ENCODE data around the gene LRRC74B.

Gene LRRC74B

DNA sequence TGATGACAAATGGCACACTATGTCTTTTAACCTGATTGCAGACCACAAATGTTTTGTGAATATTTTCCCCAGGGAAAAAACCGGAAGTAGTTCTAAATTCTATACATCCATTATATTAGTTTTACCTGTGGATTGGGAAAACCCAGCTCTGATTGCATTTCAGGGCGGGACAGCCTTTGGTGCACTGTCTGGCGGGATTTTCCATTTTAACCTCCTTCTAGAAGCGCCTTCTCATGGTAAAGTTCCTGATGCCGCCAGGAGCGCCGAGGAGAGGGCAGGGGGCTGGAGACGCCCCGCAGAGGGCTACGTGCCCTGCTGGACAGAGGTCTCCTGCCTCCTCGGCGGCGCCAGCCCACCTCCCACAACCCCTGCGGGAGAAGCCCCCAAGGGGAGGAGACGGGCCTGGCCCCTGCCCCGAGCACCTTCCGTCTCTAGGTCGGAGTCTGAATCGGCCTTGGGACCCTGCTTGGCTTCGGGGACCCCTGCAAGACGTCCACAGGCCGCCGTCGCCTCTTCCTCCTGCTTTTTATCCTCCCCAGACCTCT is 32.0 kb upstream of the LRRC74B start:
- in situ Hi-C loops (cut with MboI; ENCODE audit: low sequenced_read_pairs) = no loop called here

DNA sequence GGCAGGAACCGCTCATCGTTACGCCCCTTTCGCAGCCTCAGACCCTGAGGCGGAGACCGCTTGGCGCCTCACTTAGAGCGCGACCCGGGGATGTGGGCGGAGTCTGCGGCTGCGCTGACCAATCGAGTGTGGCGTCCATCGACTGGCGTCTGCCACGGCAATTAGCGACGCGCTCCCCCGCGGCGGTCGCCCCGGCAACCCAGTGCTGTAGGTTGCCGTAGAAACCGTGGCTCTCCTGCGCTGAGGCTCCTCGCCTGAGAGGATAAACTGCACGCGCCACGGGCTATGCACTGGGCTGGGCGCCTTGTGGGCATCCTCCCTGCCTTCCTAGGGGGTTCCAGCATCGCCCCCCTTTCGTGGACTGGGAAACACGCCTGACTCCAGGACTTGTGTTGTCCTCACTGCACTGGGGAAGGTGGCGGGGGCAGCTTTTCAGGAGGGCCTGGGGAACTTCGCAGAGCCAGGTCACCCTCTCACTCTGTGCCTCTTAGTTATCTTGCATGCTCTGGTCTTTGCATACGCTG is 31.5 kb upstream of the LRRC74B start:
- in situ Hi-C loops (cut with MboI; ENCODE audit: low sequenced_read_pairs) = no loop called here

DNA sequence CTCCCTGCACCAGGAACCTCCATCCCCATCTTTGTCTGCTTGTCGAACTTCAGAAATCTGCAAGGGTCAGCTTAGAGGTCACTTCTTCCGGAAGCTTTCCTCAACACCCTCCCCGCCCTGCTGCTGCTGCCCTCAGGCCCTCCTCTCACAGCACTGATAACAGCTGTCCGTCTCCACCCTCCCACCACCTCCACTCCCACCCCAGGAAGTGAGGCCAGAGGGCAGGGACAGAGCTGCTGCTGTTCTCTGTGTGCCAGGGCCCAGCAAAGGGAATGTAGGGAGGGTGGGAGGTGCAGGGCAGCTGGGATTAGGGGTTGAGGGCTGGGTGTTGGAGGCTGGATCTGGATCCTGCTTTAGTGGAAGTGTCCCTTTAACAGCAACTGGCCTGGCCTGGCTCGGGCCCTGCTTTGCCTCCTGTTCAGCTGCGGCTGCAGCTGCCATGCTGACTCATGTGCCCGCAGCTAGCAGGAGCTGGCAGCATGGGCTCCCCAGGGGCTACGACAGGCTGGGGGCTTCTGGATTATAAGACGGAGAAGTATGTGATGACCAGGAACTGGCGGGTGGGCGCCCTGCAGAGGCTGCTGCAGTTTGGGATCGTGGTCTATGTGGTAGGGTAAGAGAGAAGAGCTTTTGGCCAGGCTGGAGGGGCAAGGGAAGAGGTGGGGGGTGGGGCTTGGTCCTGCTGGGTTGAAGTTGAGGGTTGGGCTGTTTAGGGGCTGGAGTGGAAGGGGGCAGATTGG is 30.9 kb upstream of the LRRC74B start, which contains the start of gene P2RX6:
Gene P2RX6, plus strand, starts transcription at position 440 of the 740 bp plus-strand sequence. Its CDS starts 10 bp downstream, at position 450.
- in situ Hi-C loops (cut with MboI; ENCODE audit: low sequenced_read_pairs) = no loop called here

DNA sequence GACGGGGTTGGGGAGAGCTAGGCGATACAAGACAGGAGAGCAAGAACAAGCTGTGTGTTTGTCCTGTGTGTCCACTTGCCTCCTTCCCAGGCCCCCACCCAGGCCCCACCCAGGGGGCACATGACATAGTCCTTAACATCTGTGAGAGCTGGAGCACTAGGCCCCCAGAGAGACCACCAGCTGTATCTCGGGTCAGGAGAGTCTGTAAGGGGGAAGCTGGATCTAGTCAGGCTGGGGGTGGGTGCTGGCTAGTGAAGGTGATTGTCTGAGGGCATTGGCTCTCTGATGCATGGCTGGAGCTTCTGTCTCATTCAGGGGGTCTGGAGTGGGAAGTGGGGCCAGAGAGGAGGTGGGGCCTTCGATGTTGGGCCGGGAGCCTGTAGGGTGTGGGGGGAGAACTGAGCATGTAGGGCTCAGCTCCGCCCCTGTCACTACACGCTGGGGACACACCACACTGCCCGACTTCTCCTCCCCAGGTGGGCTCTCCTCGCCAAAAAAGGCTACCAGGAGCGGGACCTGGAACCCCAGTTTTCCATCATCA is 30.2 kb upstream of the LRRC74B start:
- in situ Hi-C loops (cut with MboI; ENCODE audit: low sequenced_read_pairs) = no loop called here

DNA sequence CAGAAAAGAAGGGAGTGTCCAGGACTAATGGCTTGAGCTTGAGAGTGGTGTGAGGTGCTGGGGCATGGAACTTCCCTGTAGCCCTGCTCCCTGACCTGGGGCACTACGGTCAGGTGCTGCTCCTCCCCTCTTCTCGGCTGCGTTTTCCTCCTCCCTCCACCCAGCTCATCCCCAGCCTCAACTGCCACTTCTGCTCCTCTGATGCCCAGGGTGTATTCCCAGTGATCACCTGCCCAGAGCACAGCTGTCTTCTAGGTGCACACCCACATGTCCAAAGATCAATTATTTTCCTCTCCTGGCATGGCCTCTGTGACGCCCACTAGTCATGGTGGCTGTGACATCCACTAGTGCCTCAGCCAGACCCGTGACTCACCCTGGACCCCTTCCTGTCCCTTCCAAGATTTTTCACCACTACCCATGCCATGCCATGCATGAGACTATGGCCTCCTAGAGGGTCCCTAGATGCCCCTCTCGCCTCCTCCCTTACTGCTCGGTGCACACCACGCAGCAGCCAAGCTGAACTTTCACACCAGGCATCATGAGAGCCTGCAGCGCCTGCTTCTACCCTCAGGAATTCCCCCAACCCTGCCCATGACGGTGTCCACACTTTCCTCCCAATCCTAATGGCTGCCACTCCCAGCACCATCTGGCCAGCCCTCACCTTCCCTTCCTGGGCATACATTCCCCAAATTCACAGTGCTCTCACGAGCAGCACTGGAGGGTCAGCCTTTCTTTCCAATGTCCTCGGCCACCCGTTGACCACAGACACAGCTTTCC is 28.9 kb upstream of the LRRC74B start:
- in situ Hi-C loops (cut with MboI; ENCODE audit: low sequenced_read_pairs) = no loop called here

DNA sequence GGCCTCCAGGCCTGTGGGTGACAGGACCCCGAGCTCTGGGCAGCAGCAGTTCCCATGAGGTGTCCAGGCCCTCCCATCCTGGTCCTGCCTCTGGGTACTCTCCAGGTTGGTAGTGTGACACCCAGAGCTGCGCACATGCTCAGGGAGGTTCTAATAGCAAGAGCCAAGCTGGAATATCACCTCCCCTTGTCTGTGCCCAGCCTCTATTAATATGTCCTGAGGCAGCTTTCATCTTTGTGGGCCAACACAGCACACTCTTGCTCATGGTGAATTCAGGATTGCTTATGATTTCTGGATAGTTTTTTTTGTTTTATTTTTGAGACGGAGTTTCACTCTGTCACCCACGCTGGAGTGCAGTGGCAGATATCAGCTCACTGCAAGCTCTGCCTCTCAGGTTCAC is 27.4 kb upstream of the LRRC74B start:
- in situ Hi-C loops (cut with MboI; ENCODE audit: low sequenced_read_pairs) = no loop called here

DNA sequence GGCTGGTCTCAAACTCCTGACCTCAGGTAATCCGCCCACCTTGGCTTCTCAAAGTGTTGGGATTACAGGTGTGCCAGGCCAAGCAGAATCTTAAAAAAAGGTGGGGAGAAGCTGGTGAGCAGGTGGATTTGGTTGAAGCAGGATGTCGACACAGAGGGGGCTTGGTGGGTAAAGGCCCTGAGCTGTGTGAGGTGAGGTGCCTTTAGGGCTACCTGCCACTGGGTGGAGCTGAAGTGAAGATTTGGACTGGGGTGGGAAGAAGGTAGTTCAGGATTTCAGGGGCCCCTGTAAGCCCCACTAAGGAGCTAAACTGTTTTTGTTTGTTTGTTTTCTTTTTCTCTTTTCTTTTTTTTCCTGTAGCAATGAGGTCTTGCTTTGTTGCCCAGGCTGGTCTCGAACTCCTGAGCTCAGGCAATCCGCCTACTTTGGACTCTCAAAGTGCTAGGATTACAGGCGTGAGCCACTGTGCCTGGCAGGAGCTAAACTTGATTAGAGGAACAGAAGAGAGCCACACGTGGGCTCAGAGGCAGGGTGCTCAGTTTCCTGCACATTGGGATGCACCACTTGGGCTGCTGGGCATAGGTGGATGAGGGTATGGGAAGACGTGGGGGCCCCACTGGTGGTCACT is 24.8 kb upstream of the LRRC74B start:
- in situ Hi-C loops (cut with MboI; ENCODE audit: low sequenced_read_pairs) = no loop called here

DNA sequence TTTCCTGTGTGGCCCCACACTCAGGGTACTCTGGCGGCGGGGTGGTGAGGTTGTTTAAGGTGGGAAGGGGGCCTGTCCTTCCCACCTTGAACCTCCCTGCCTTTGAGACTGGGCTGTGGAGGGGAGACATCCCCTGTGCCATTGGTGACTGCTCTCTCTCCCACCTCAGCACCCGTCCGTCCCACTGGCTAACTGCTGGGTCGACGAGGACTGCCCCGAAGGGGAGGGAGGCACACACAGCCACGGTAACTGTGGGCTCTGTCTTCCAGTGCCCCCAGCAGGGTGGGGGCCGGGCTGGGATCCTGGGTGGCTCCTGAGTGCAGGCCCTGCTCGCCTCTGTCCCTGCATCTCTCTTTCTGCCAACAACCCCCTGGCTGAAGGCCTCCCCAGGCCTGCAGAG is 23.2 kb upstream of the LRRC74B start:
- in situ Hi-C loops (cut with MboI; ENCODE audit: low sequenced_read_pairs) = no loop called here

DNA sequence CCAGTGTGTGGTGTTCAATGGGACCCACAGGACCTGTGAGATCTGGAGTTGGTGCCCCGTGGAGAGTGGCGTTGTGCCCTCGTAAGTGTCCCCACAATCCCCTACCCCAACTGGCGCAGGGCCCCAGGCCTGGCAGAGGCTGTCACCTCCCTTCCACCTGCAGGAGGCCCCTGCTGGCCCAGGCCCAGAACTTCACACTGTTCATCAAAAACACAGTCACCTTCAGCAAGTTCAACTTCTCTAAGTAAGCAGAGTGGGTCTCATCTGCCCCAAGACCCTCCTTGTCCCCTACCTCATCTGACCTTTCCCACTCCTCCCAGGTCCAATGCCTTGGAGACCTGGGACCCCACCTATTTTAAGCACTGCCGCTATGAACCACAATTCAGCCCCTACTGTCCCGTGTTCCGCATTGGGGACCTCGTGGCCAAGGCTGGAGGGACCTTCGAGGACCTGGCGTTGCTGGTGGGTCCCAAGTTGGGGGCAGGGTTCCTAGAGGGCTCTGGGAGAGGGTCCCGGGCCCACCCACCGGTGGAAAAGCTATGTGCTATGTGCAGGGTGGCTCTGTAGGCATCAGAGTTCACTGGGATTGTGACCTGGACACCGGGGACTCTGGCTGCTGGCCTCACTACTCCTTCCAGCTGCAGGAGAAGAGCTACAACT is 22.7 kb upstream of the LRRC74B start:
- in situ Hi-C loops (cut with MboI; ENCODE audit: low sequenced_read_pairs) = no loop called here

DNA sequence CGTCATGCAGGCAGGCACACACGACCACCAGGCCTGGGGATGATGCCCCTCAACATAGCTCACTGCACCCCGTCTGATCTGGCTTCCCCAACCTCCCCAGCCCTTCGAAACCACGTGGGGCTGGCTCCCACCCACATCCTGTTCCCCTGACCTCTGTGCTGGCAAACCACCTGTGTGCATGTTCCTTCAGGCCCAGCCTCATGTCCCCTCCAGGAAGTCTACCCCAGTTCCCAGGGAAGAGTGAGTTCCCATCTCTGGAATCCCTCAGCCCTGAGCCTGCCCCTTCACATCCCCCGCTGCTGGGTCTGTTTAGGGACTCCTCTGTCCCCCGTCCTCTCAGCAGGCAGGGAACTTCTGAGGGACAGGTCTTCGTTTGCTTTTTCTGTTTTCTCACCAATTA is 20.5 kb upstream of the LRRC74B start:
- in situ Hi-C loops (cut with MboI; ENCODE audit: low sequenced_read_pairs) = no loop called here

DNA sequence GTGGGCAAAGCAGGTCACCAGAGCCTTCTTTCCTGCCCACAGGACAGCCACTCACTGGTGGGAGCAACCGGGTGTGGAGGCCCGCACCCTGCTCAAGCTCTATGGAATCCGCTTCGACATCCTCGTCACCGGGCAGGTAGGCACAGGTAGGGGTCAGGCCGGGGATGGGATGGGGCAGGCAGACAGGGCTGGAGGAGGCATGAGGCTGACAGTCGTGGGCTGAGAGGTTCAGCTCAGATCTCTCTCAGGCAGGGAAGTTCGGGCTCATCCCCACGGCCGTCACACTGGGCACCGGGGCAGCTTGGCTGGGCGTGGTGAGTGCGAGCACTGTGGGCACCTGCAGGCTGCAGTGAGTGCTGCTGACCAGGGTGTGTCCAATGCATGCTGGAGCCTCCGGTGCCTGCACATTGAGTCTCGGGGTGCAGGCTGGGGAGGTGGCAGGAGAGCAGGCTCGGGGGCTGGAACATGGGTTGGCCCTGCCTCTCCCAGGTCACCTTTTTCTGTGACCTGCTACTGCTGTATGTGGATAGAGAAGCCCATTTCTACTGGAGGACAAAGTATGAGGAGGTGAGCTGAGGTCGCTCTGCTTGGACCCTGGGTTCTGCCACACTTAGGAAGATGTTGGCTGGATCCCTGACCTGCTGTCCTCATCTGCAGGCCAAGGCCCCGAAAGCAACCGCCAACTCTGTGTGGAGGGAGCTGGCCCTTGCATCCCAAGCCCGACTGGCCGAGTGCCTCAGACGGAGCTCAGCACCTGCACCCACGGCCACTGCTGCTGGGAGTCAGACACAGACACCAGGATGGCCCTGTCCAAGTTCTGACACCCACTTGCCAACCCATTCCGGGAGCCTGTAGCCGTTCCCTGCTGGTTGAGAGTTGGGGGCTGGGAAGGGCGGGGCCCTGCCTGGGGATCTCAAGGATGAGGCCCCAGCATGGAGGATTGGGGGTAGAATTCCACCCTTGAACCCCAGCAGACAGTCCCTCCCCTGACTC is 19.7 kb upstream of the LRRC74B start:
- in situ Hi-C loops (cut with MboI; ENCODE audit: low sequenced_read_pairs) = no loop called here

DNA sequence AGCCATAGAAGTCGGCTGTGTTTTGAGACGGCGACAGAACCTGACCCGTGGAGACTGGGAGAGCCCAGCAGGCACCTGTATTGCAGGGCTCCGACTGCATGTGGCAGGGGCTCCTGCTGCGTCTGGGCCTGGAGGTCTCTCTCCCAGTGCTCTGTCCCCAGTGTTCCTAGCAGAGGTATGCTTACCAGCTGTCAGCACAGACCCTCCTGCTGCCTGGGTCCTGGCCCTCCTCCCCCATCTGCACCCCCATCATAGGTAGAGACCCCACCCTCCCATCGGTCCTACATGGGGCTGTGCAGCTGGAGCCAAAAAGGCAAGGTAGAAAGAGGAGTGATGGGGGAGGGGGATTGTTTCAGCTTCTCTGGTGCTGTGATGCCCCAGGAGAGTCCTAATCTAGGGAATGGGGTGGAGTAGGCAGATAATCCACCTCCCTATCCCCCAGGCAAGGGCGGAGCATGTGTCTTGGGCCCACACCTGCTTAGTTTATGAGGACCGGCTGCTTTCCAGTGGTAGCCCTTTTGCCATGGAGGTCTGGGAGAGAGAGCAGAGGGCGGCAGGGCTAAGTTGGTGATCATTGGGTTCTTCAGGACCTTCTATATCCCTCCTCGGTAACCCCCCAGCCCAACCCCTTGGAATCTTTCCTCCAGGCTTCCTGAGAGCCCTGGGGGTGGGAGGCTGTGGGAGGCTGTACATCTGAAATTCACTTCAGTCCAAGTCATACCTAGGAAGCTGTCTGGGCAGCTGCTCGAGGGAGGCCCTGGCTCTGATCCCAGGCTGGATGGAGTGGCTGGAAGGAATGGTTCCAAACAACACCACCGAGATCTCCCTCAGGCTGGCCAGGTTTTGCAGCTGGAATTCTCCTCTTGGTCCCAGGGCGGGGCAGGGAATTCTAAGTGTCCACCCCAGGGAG is 18.7 kb upstream of the LRRC74B start:
- in situ Hi-C loops (cut with MboI; ENCODE audit: low sequenced_read_pairs) = no loop called here

DNA sequence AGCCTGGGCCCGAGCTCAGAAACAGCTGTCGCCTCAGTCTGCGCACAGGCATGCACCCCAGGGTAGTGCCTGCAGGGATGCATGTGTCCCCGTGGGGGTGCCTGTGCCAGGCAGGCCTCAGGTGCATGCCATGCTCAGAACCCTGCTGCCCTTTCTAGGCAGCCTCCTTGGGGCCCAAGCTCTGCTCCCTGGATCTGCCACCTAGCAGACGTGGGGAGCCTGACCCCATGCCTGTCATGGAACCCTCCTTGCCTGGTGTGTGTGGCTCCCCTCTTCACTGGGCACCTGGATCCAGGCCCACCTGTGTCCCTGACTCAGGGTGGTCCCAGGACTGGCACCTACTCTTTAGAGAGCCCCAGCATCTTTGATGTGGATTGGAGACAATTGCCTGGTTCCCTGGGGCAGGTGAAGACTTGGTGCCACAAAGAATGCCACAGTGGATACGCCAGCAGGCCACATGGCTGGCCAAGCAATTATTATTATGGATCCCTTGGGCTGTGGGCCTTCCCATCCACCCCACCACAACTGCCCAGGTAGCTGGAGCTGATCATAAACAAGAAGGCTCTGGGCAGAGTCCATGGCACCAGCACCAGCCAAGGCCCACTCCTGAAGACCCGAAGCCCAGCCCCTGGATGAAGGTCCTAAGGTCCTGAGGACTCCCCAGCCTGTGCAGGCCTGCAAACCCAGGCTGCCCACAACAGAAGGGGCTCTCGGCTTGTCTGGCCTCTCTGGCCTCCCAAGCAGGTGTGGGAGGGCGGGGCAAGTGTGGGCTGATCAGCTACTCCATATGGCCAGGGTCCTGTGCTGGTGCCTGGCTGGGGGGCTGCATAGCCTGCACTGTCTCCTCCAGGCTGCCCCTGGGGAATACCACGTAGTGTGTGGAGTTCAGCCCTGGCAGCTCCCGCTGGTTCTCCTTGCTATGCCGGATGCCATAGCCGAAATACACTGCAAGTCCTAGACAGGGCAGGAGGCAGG is 17.2 kb upstream of the LRRC74B start:
- in situ Hi-C loops (cut with MboI; ENCODE audit: low sequenced_read_pairs) = no loop called here

DNA sequence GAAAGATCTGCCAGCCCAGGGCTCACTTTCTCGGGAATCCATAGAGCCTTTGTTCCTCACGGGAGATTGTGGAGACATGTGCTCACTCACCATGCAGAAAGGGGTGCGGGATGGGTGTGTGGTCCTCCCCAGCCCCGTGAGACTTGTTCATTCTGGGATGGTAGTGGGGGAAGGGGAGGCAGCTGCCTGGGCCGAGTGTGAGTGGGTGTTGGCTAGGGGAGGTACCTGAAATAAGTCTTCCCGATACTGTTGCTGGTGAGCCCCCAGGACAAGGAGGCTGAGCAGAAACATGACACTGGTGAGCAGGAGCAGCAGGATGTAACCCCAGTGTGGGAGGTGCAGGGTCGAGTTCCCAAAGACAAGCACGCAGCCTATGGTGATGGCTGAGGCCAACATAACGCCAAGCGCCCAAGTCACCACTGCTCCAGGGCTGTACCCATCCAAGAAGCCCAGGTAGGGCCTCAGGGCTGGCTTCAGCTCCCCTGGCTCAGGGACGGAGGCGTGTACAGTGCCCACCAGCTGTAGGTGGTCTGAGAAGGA is 16.2 kb upstream of the LRRC74B start:
- in situ Hi-C loops (cut with MboI; ENCODE audit: low sequenced_read_pairs) = no loop called here

DNA sequence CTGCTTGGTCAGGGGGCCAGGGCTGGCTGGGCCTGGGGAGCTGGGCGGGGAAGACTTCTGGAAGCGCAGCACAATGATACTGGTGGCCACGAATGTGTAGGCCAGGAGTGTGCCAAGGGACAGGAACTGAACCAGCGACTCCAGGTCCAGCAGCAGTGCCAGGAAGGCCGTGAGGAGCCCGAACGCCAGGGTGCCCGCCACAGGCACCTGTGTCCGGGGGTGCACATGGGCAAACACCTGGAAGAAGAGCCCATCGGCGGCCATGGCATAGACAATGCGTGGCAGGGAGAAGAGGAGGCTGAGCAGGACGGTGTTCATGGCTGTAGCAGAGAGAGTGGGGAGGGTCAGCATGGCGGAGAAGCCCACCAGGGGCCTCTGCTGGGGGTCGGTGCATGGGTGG is 15.7 kb upstream of the LRRC74B start:
- in situ Hi-C loops (cut with MboI; ENCODE audit: low sequenced_read_pairs) = no loop called here

DNA sequence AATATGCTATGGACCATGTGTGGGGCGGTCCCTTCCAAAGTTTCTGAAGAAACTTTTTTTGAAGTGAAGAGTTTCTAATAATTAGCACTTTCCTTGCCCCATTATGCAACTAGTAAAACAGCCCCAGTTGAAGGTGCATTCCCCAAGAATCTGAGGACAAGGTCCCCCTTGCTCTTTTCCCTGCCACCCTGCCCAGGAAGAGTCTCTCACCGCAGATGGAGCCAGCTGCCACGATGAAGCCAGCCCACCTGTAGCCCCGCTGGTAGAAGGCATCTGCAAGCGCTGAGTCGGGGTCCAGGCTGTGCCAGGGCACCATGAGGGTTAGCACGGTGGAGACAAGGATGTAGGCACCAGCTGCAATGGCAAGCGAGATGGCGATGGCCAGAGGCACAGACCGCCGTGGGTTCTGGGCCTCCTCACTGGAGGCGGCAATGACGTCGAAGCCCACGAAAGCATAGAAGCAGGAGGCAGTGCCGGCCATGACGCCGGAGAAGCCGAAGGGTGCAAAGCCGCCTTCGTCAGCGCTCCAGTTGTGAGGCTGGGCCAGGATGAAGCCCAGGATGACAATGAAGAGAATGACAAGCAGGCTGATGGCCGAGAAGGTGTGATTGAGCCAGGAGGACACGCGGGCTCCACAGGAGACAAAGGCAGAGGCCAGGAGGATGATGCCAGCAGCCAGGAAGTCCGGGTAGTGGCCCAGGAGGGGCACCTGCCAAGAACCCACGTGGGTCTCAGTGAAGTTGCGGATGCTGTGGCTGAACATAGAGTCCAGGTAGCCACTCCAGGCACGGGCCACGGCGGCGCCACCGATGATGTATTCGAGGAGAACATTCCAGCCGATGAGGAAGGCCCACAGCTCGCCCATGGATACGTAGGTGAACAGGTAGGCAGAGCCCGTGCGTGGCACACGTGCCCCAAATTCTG is 14.9 kb upstream of the LRRC74B start:
- in situ Hi-C loops (cut with MboI; ENCODE audit: low sequenced_read_pairs) = no loop called here
